Esophagus (tissue), 2 donors: ENCODE data around the gene ASXL1. TPM values are rescaled to one million over a fixed set of nuclear protein-coding genes. Genes with fewer than 3 reads are reported as not detected.

Experiments
- H3K27ac ChIP-seq, 2 donors: one replicate each; pipeline ENCODE4 v1.5.1; 2013; ENCODE audit warnings: low read depth in 2 of 2, mild to moderate bottlenecking in 2 of 2, inconsistent platforms in 1 of 2, low read length in 1 of 2, moderate library complexity in 1 of 2
- H3K27me3 ChIP-seq, 2 donors: one replicate each; pipeline ENCODE4 v1.6.1; 2013; ENCODE audit warnings: low read length in 2 of 2, control low read depth in 1 of 2, mild to moderate bottlenecking in 1 of 2; ENCODE audit not compliant: insufficient read depth in 2 of 2, control insufficient read depth in 1 of 2
- H3K36me3 ChIP-seq, 2 donors: one replicate each; pipeline ENCODE4 v1.6.1; 2013; ENCODE audit warnings: low read length in 1 of 2; ENCODE audit not compliant: control insufficient read depth in 2 of 2, insufficient read depth in 2 of 2
- H3K4me1 ChIP-seq, 2 donors: one replicate each; pipeline ENCODE4 v1.6.1; 2013; ENCODE audit warnings: low read length in 1 of 2; ENCODE audit not compliant: control insufficient read depth in 2 of 2, insufficient read depth in 2 of 2
- H3K4me3 ChIP-seq, 2 donors: one replicate each; pipeline ENCODE4 v1.5.1; 2013; ENCODE audit warnings: low read length in 2 of 2, mild to moderate bottlenecking in 2 of 2, low read depth in 1 of 2, moderate library complexity in 1 of 2
- H3K9me3 ChIP-seq, 2 donors: one replicate each; pipeline ENCODE4 v1.6.1; 2013; ENCODE audit warnings: mild to moderate bottlenecking in 2 of 2, low read depth in 1 of 2, low read length in 1 of 2, moderate library complexity in 1 of 2; ENCODE audit not compliant: control insufficient read depth in 2 of 2, insufficient read depth in 1 of 2
- WGBS, 2 donors: extraction: QIAGEN DNeasy Blood & Tissue Kit; methylation state at CpG; one replicate each; pipeline ENCODE4 v1.1.7; 2013; 5-methylcytosine and 5-hydroxymethylcytosine counted together
- polyA plus RNA-seq, 2 donors: library from polyadenylated mRNA; stranded (reverse); fragments of 200-250 nt; gene quantifications; one replicate each; pipeline ENCODE4 v1.2.3, GENCODE V29; 2013
- donor health status: healthy with polysubstance abuse.
- donor health status: Bipolar disorder and iron deficiency.

The ASXL1 gene
- polyA plus RNA-seq, 2 donors = 13.3 to 19.7 TPM

GRCh38 chr20:32467506-32468312 is 109.6 kb downstream of the ASXL1 start:
- peak overlapping the region in 1 of 2 donors; percentile 14 for H3K27ac ChIP-seq
- peaks cover 2 to 5% of the 10 kb centered on the region in 2 donors for H3K4me1 ChIP-seq
- H3K27me3 ChIP-seq = no peaks in the 10 kb centered on the region
- H3K4me3 ChIP-seq = no peak overlapping the region
- H3K9me3 ChIP-seq = no peaks in the 10 kb centered on the region
- no peaks in the 10 kb centered on the region for H3K36me3 ChIP-seq
- WGBS, 2 donors = 82 to 90% methylated on average over 12 of the region's 12 CpGs

- Histone ChIP-seq H3K9me3 (no peaks in the 10 kb centered on the region), H3K36me3 (no peaks in the 10 kb centered on the region), H3K27ac (no peak overlapping the region), H3K4me3 (no peak overlapping the region), H3K27me3 (no peaks in the 10 kb centered on the region), H3K4me1 (peaks cover 2 to 5% of the 10 kb centered on the region in 2 donors)
- WGBS, 2 donors = 87 to 89% methylated on average over 6 of the region's 6 CpGs
Observed at GRCh38 chr20:32468313-32468640, 110.1 kb downstream of the ASXL1 start.

GRCh38 chr20:32468860-32469259 is 110.7 kb downstream of the ASXL1 start:
- WGBS, 2 donors = 86 to 88% methylated on average over 7 of the region's 7 CpGs
- no peaks in the 10 kb centered on the region for H3K9me3 ChIP-seq
- H3K4me1 ChIP-seq = peaks cover 5% of the 10 kb centered on the region in 2 donors

GRCh38 chr20:32470025-32470861 is 112.1 kb downstream of the ASXL1 start:
- Histone ChIP-seq H3K27me3 (no peaks in the 10 kb centered on the region), H3K27ac (peak overlapping the region; percentile 39 to 41)

More at GRCh38 chr20:32468860-32469259, 110.7 kb downstream of the ASXL1 start:
- peak overlapping the region in 1 of 2 donors; percentile 22 for H3K27ac ChIP-seq
- no peak overlapping the region for H3K4me3 ChIP-seq
- H3K27me3 ChIP-seq = no peaks in the 10 kb centered on the region
- no peaks in the 10 kb centered on the region for H3K36me3 ChIP-seq

GRCh38 chr20:32470940-32471339 is 112.8 kb downstream of the ASXL1 start:
- Histone ChIP-seq H3K27me3 (no peaks in the 10 kb centered on the region), H3K4me1 (peaks cover 4 to 19% of the 10 kb centered on the region in 2 donors), H3K27ac (no peak overlapping the region), H3K9me3 (no peaks in the 10 kb centered on the region), H3K4me3 (no peak overlapping the region), H3K36me3 (no peaks in the 10 kb centered on the region)
- 83 to 84% methylated on average over 9 of the region's 9 CpGs for WGBS, 2 donors

More at GRCh38 chr20:32470025-32470861, 112.1 kb downstream of the ASXL1 start:
- no peaks in the 10 kb centered on the region for H3K36me3 ChIP-seq
- 67 to 71% methylated on average over 27 of the region's 27 CpGs for WGBS, 2 donors
- peaks cover 5 to 15% of the 10 kb centered on the region in 2 donors for H3K4me1 ChIP-seq
- no peaks in the 10 kb centered on the region for H3K9me3 ChIP-seq
- no peak overlapping the region for H3K4me3 ChIP-seq

GRCh38 chr20:32472581-32473207 is 114.6 kb downstream of the ASXL1 start:
- no peak overlapping the region for H3K27ac ChIP-seq
- H3K4me1 ChIP-seq = peaks cover 9 to 19% of the 10 kb centered on the region in 2 donors
- 90 to 91% methylated on average over 6 of the region's 6 CpGs for WGBS, 2 donors

GRCh38 chr20:32473231-32474008 is 115.3 kb downstream of the ASXL1 start:
- Histone ChIP-seq H3K4me1 (peaks cover 9 to 19% of the 10 kb centered on the region in 2 donors), H3K9me3 (no peaks in the 10 kb centered on the region), H3K27ac (peak overlapping the region in 1 of 2 donors; percentile 16), H3K4me3 (no peak overlapping the region), H3K27me3 (no peaks in the 10 kb centered on the region), H3K36me3 (no peaks in the 10 kb centered on the region)
- WGBS, 2 donors = 50 to 70% methylated on average over 29 of the region's 29 CpGs

More at GRCh38 chr20:32472581-32473207, 114.6 kb downstream of the ASXL1 start:
- H3K9me3 ChIP-seq = no peaks in the 10 kb centered on the region
- H3K27me3 ChIP-seq = no peaks in the 10 kb centered on the region
- no peak overlapping the region for H3K4me3 ChIP-seq
- no peaks in the 10 kb centered on the region for H3K36me3 ChIP-seq

GRCh38 chr20:32474009-32474716 is 116.0 kb downstream of the ASXL1 start:
- 66 to 79% methylated on average over 18 of the region's 18 CpGs for WGBS, 2 donors
- H3K36me3 ChIP-seq = no peaks in the 10 kb centered on the region
- peaks cover 9 to 19% of the 10 kb centered on the region in 2 donors for H3K4me1 ChIP-seq
- peak overlapping the region; percentile 42 to 51 for H3K27ac ChIP-seq
- no peak overlapping the region for H3K4me3 ChIP-seq
- H3K9me3 ChIP-seq = no peaks in the 10 kb centered on the region
- no peaks in the 10 kb centered on the region for H3K27me3 ChIP-seq
